H1 (cell line): ENCODE measurements around the gene C1orf21. TPM values are rescaled to one million over a fixed set of nuclear protein-coding genes. Genes with fewer than 3 reads are reported as not detected.

ENCODE experiments used
- CTCF ChIA-PET: fragments of 300-600 bp; sonication (Branson Sonifier 250); formaldehyde crosslinking; loops from one replicate; lab custom pipeline; 2021; ENCODE audit not compliant: partially characterized antibody; lab: Charles Lee
- POLR2A ChIA-PET: fragments of 300-600 bp; sonication (Branson Sonifier 250); formaldehyde crosslinking; loops from one replicate; lab custom pipeline; 2021; ENCODE audit warnings: inconsistent platforms; ENCODE audit not compliant: partially characterized antibody; lab: Charles Lee
- DNase-seq, 2 experiments: peaks; one replicate each; pipeline versions ENCODE4 v3.0.0 to v3.0.0-alpha.2; 2010 to 2022; ENCODE audit warnings: low spot score in 2 of 2, low read depth in 1 of 2, mixed read lengths in 1 of 2
- FAIRE-seq: peaks from 2 replicates; lab custom pipeline; 2011; peaks lifted over from hg19 to GRCh38; lab: Jason Lieb, UNC
- H2AFZ ChIP-seq: 2 replicates; pipeline ENCODE4 v1.8.1; 2012; ENCODE audit warnings: low read length, inconsistent platforms
- H2AK5ac ChIP-seq: 2 replicates; pipeline ENCODE4 v1.6.1; 2013; ENCODE audit warnings: low read depth, low read length
- H2BK120ac ChIP-seq: replicated peaks from 2 replicates; pipeline ENCODE3; 2013; ENCODE audit warnings: low read depth, low read length, inconsistent platforms
- H2BK12ac ChIP-seq: 2 replicates; pipeline ENCODE4 v1.6.1; 2013; ENCODE audit warnings: low read depth, low read length
- H2BK15ac ChIP-seq: 2 replicates; pipeline ENCODE4 v1.6.1; 2013; ENCODE audit warnings: low read length
- H2BK20ac ChIP-seq: 2 replicates; pipeline ENCODE4 v1.6.1; 2013; ENCODE audit warnings: low read length
- H2BK5ac ChIP-seq: 2 replicates; pipeline ENCODE4 v1.6.1; 2013; ENCODE audit warnings: low read depth, low read length
- H3K14ac ChIP-seq: 2 replicates; pipeline ENCODE4 v1.6.1; 2013; ENCODE audit warnings: inconsistent platforms; ENCODE audit not compliant: insufficient read length
- H3K18ac ChIP-seq: 2 replicates; pipeline ENCODE4 v1.6.1; 2013; ENCODE audit warnings: low read length; ENCODE audit errors: extremely low read depth
- H3K23ac ChIP-seq: 2 replicates; pipeline ENCODE4 v1.6.1; 2013; ENCODE audit warnings: inconsistent platforms; ENCODE audit not compliant: insufficient read length
- H3K23me2 ChIP-seq: 2 replicates; pipeline ENCODE4 v1.6.1; 2013; ENCODE audit warnings: low read depth, low read length
- H3K27ac ChIP-seq: 2 replicates; pipeline ENCODE4 v1.6.1; 2011; ENCODE audit warnings: low read depth, low read length, inconsistent platforms
- H3K27me3 ChIP-seq, 4 experiments: replicated peaks in 1 of 4; 1 replicate in 1 of 4; 2 replicates in 3 of 4; pipeline versions ENCODE4 v1.6.1 to v1.8.1; 2011 to 2013; ENCODE audit warnings: low read length in 3 of 4, mild to moderate bottlenecking in 3 of 4, inconsistent platforms in 2 of 4, mixed read lengths in 2 of 4, moderate library complexity in 1 of 4; ENCODE audit not compliant: control insufficient read depth in 3 of 4, insufficient read depth in 3 of 4; ENCODE audit errors: extremely low read depth in 1 of 4
- H3K36me3 ChIP-seq, 4 experiments: 2 replicates each; pipeline versions ENCODE4 v1.6.1 to v1.8.1; 2011 to 2013; ENCODE audit warnings: mild to moderate bottlenecking in 4 of 4, low read length in 3 of 4, moderate library complexity in 2 of 4, control low read depth in 1 of 4, inconsistent platforms in 1 of 4; ENCODE audit not compliant: insufficient read depth in 4 of 4, control insufficient read depth in 2 of 4
- H3K4ac ChIP-seq: replicated peaks from 2 replicates; pipeline ENCODE3; 2013; ENCODE audit warnings: low read length, low read depth, mixed read lengths, inconsistent platforms; ENCODE audit not compliant: insufficient read length
- H3K4me1 ChIP-seq, 4 experiments: replicated peaks in 1 of 4; 1 replicate in 1 of 4; 2 replicates in 3 of 4; pipeline versions ENCODE4 v1.6.1 to v1.8.1; 2011 to 2013; ENCODE audit warnings: low read length in 3 of 4, inconsistent platforms in 2 of 4, mixed read lengths in 1 of 4; ENCODE audit not compliant: insufficient read depth in 4 of 4, control insufficient read depth in 3 of 4
- H3K4me2 ChIP-seq, 2 experiments: 2 replicates each; pipeline versions ENCODE4 v1.6.1 to v1.8.1; 2011 to 2013; ENCODE audit warnings: low read depth in 2 of 2, low read length in 2 of 2, control low read depth in 1 of 2, inconsistent platforms in 1 of 2, mild to moderate bottlenecking in 1 of 2; ENCODE audit not compliant: insufficient read depth in 1 of 2
- H3K4me3 ChIP-seq, 4 experiments: fragments of 200-600, 300-600 bp in 1 of 4; sonication (generic), shearing (Covaris generic), sonication (Bioruptor Twin) in 1 of 4; 2 replicates each; pipeline versions ENCODE4 v1.5.1 to v1.8.1; 2011 to 2016; ENCODE audit warnings: low read length in 4 of 4, low read depth in 3 of 4, control low read depth in 2 of 4, inconsistent platforms in 2 of 4, mild to moderate bottlenecking in 2 of 4, mixed read lengths in 1 of 4, moderate library complexity in 1 of 4; ENCODE audit not compliant: insufficient read depth in 2 of 4; ENCODE audit errors: extremely low read depth in 1 of 4
- H3K56ac ChIP-seq: replicated peaks from 2 replicates; pipeline ENCODE3; 2013; ENCODE audit warnings: low read depth, mild to moderate bottlenecking, mixed read lengths, low read length, inconsistent platforms; ENCODE audit not compliant: insufficient read length
- H3K79me1 ChIP-seq: 2 replicates; pipeline ENCODE4 v1.6.1; 2013; ENCODE audit warnings: low read depth, low read length, control low read depth
- H3K79me2 ChIP-seq, 2 experiments: 2 replicates each; pipeline versions ENCODE4 v1.6.1 to v1.8.1; 2012 to 2013; ENCODE audit warnings: low read length in 2 of 2, mild to moderate bottlenecking in 2 of 2, inconsistent platforms in 1 of 2; ENCODE audit not compliant: insufficient read depth in 2 of 2, control insufficient read depth in 1 of 2
- H3K9ac ChIP-seq, 4 experiments: replicated peaks in 1 of 4; 1 replicate in 1 of 4; 2 replicates in 3 of 4; pipeline versions ENCODE4 v1.6.1 to v1.8.1; 2011 to 2013; ENCODE audit warnings: low read depth in 3 of 4, low read length in 3 of 4, control low read depth in 2 of 4, mild to moderate bottlenecking in 2 of 4, moderate library complexity in 2 of 4, inconsistent platforms in 1 of 4; ENCODE audit errors: extremely low read depth in 1 of 4
- H3K9me3 ChIP-seq, 2 experiments: 2 replicates each; pipeline versions ENCODE4 v1.6.1 to v1.8.1; 2012 to 2013; ENCODE audit warnings: mild to moderate bottlenecking in 2 of 2, moderate library complexity in 2 of 2, control low read depth in 1 of 2, inconsistent platforms in 1 of 2, low read depth in 1 of 2, low read length in 1 of 2, mixed read lengths in 1 of 2; ENCODE audit not compliant: insufficient read depth in 2 of 2
- H4K20me1 ChIP-seq, 2 experiments: replicated peaks in 1 of 2; 2 replicates each; pipeline versions ENCODE3 to v1.8.1; 2011 to 2013; ENCODE audit warnings: inconsistent platforms in 2 of 2, low read length in 2 of 2, mild to moderate bottlenecking in 1 of 2; ENCODE audit not compliant: insufficient read depth in 2 of 2, control insufficient read depth in 1 of 2
- H4K5ac ChIP-seq: 2 replicates; pipeline ENCODE4 v1.6.1; 2013; ENCODE audit warnings: low read length, low read depth, mixed read lengths, inconsistent platforms; ENCODE audit not compliant: insufficient read length
- H4K8ac ChIP-seq: 2 replicates; pipeline ENCODE4 v1.8.0; 2013; ENCODE audit warnings: mild to moderate bottlenecking, moderate library complexity, low read length, inconsistent platforms; ENCODE audit not compliant: insufficient read depth; ENCODE audit errors: extremely low read depth
- H4K91ac ChIP-seq: replicated peaks from 2 replicates; pipeline ENCODE3; 2013; ENCODE audit warnings: low read length, mixed read lengths, inconsistent platforms; ENCODE audit not compliant: insufficient read length
- ASH2L ChIP-seq: fragments of 200-600, 300-600 bp; sonication (generic); IDR thresholded peaks from one replicate; pipeline ENCODE4 v1.7.1; 2017; ENCODE audit warnings: low read length
- ATF2 ChIP-seq: IDR thresholded peaks from 2 replicates; pipeline ENCODE4 v1.6.1; 2012; ENCODE audit warnings: low read length, inconsistent platforms
- BACH1 ChIP-seq: IDR thresholded peaks from 2 replicates; pipeline ENCODE4 v1.6.1; 2012; ENCODE audit warnings: low read length, improper control_type of control experiment
- BCL11A ChIP-seq, 2 experiments: IDR thresholded peaks; one replicate each; pipeline ENCODE4 v1.6.1; 2011; ENCODE audit warnings: low read depth in 2 of 2, low read length in 2 of 2, mild to moderate bottlenecking in 2 of 2
- BRCA1 ChIP-seq: IDR thresholded peaks from 2 replicates; pipeline ENCODE4 v1.6.1; 2012; ENCODE audit warnings: low read depth, low read length, improper control_type of control experiment
- CHD2 ChIP-seq: IDR thresholded peaks from 2 replicates; pipeline ENCODE4 v1.6.1; 2012; ENCODE audit warnings: low read length, improper control_type of control experiment
- EGR1 ChIP-seq: IDR thresholded peaks from 2 replicates; pipeline ENCODE4 v1.6.1; 2011; ENCODE audit warnings: low read depth, low read length, borderline replicate concordance
- JUN ChIP-seq: IDR thresholded peaks from 2 replicates; pipeline ENCODE4 v1.6.1; 2011; ENCODE audit warnings: low read depth, mild to moderate bottlenecking, improper control_type of control experiment, low read length
- JUND ChIP-seq: IDR thresholded peaks from 2 replicates; pipeline ENCODE4 v1.6.1; 2011; ENCODE audit warnings: mild to moderate bottlenecking, improper control_type of control experiment, low read length
- NRF1 ChIP-seq: IDR thresholded peaks from 2 replicates; pipeline ENCODE4 v1.6.1; 2011; ENCODE audit warnings: mild to moderate bottlenecking, low read depth, low read length, improper control_type of control experiment
- POLR2AphosphoS5 ChIP-seq: IDR thresholded peaks from 2 replicates; pipeline ENCODE4 v1.6.1; 2011; ENCODE audit warnings: low read depth, low read length
- RAD21 ChIP-seq, 2 experiments: IDR thresholded peaks in 1 of 2; conservative IDR thresholded peaks in 1 of 2; 2 replicates each; pipeline ENCODE4 v1.6.1; 2011; ENCODE audit warnings: low read depth in 2 of 2, low read length in 2 of 2, improper control_type of control experiment in 1 of 2, inconsistent platforms in 1 of 2, mild to moderate bottlenecking in 1 of 2, moderate library complexity in 1 of 2
- SP2 ChIP-seq: IDR thresholded peaks from 2 replicates; pipeline ENCODE4 v1.6.1; 2012; ENCODE audit warnings: mild to moderate bottlenecking, low read length, inconsistent platforms
- SP4 ChIP-seq: IDR thresholded peaks from 2 replicates; pipeline ENCODE4 v1.6.1; 2012; ENCODE audit warnings: low read length, inconsistent platforms
- polyA plus RNA-seq, 7 experiments: library from polyadenylated mRNA; depleted of rRNA in 3 of 7; stranded (reverse) in 5 of 7; unstranded in 2 of 7; fragments of >200 nt in 5 of 7; fragments of 200-250 nt in 2 of 7; gene quantifications; 1 replicate in 5 of 7; 2 replicates in 1 of 7; 4 replicates in 1 of 7; pipeline versions ENCODE4 v1.2.1 to v1.2.3, GENCODE V29; 2011 to 2013; ENCODE audit warnings: missing spikeins in 2 of 7, mixed read lengths in 2 of 7
- total RNA-seq: library from RNA; stranded (reverse); fragmentation: NEBNext Ultra II Directional; extraction: Animal tissue kit (Norgen Biotek cat#: 25700); gene quantifications from 2 replicates; pipeline ENCODE4 v1.2.1, GENCODE V29; 2021

Gene C1orf21
- total and polyA plus RNA-seq, 2 of the 8 experiments (the other 6 are each of a cell fraction or from before 2014, with no cell fraction given) = 16.6 to 51.0 TPM

- POLR2A ChIA-PET = interaction anchor here (0.9 kb wide), 1 partner anchor 19 kb away, joined by 3 read pairs; no protein-coding TSS in a partner anchor
- H3K27me3 ChIP-seq = no peaks in the 10 kb centered on the region
- H2AK5ac ChIP-seq = no peak overlapping the region
- no peak overlapping the region for H4K5ac ChIP-seq
- no peaks in the 10 kb centered on the region; the same call in 1 of the 2 replicates for H3K23me2 ChIP-seq
- no peaks in the 10 kb centered on the region for H3K79me1 ChIP-seq
- no peaks in the 10 kb centered on the region for H3K36me3 ChIP-seq
- H2BK120ac ChIP-seq = no peak overlapping the region
- peaks cover 5 to 65% of the 10 kb centered on the region in 2 experiments; a peak in 3 of 4 replicates for H3K79me2 ChIP-seq
- no peak overlapping the region for H3K4me2 ChIP-seq
- H3K9me3 ChIP-seq = no peaks in the 10 kb centered on the region
- H2BK5ac ChIP-seq = no peak overlapping the region
- DNase-seq (no peak), FAIRE-seq (no peak)
- H4K91ac ChIP-seq = no peak overlapping the region
- H3K18ac ChIP-seq = no peak overlapping the region
- no peak overlapping the region for H2BK20ac ChIP-seq
- no peak overlapping the region; a peak in 1 of 7 replicates for H3K9ac ChIP-seq
- H4K20me1 ChIP-seq = peaks cover 0 to 2% of the 10 kb centered on the region in 2 experiments
- no peak overlapping the region for H2BK12ac ChIP-seq
- H2AFZ ChIP-seq = no peak overlapping the region
- no peak overlapping the region for H3K14ac ChIP-seq
- H4K8ac ChIP-seq = no peak overlapping the region
- no peaks in the 10 kb centered on the region for H3K4me1 ChIP-seq
- H3K4ac ChIP-seq = no peak overlapping the region
- no peak overlapping the region for H3K27ac ChIP-seq
- no peak overlapping the region for H3K4me3 ChIP-seq
- H3K23ac ChIP-seq = no peak overlapping the region
- H3K56ac ChIP-seq = no peak overlapping the region
- TF ChIP-seq RAD21 (IDR thresholded peaks at IDR 0.05 in 1 of 2, conservative IDR thresholded peaks at IDR 0.05 in 1 of 2; ENCODE audit: low read depth in 2 of 2, low read length in 2 of 2) (no peak), BRCA1 (no peak), BCL11A (IDR thresholded peaks at IDR 0.05; ENCODE audit: low read depth in 2 of 2, low read length in 2 of 2) (no peak), POLR2AphosphoS5 (no peak), ATF2 (no peak), JUND (no peak), SP2 (no peak), NRF1 (no peak), JUN (no peak), SP4 (no peak), CHD2 (no peak), ASH2L (no peak), BACH1 (no peak), EGR1 (no peak)
- H2BK15ac ChIP-seq = no peak overlapping the region
- CTCF ChIA-PET = no interaction called here
Measured at GRCh38 chr1:184467295-184467694, 80.5 kb downstream of the C1orf21 start.
